Right kidney (tissue), 9 donors: ENCODE measurements around the gene RAD54L.
"Not testable (repeated sequence)": the region's sequence is repeated elsewhere in the genome, so short reads cannot be mapped to it uniquely, and the experiment has no call there.

ENCODE experiments used
- DNase-seq: peaks from one replicate; pipeline ENCODE4 v3.0.0-alpha.2; 2016
- long read RNA-seq, 8 donors: transcript quantifications; one replicate each; lab custom pipeline, GENCODE V29; 2026

Gene RAD54L
- long read RNA-seq, donor 1 = 0 reads
- long read RNA-seq, donor 2, partial matches to known transcripts = 48 of 48 reads
- long read RNA-seq, donor 2, other reads (novel, unspliced or antisense) = 0 of 48 reads
- long read RNA-seq, donor 3, partial matches to known transcripts = 14 of 32 reads
- long read RNA-seq, donor 3, other reads (novel, unspliced or antisense) = 14 of 32 reads
- long read RNA-seq, donor 4, partial matches to known transcripts = 37 of 46 reads
- long read RNA-seq, donor 4, other reads (novel, unspliced or antisense) = 9 of 46 reads
- long read RNA-seq, donor 5, partial matches to known transcripts = 49 of 50 reads
- long read RNA-seq, donor 5, other reads (novel, unspliced or antisense) = 0 of 50 reads
- long read RNA-seq, donor 6, partial matches to known transcripts = 12 of 32 reads
- long read RNA-seq, donor 6, other reads (novel, unspliced or antisense) = 18 of 32 reads
- long read RNA-seq, donor 7, partial matches to known transcripts = 58 of 88 reads
- long read RNA-seq, donor 7, other reads (novel, unspliced or antisense) = 30 of 88 reads
- long read RNA-seq, donor 8 = 0 reads

GRCh38 chr1:46247436-46248121 lies at the start of gene RAD54L:
Gene RAD54L (plus strand): TSS chr1:46247763. CDS start chr1:46248406, 643 bp downstream.
- peak; percentile 84 for DNase-seq

GRCh38 chr1:46197964-46198811 lies 49.4 kb upstream of the RAD54L start, which contains the start of gene POMGNT1:
Gene POMGNT1 (minus strand): TSS chr1:46198434. CDS start chr1:46197821, 613 bp downstream.
- peak; percentile 85 for DNase-seq

GRCh38 chr1:46199233-46199749 lies 48.3 kb upstream of the RAD54L start:
- DNase-seq = no peak

GRCh38 chr1:46203738-46204405 lies 43.7 kb upstream of the RAD54L start:
- peak; percentile 34 for DNase-seq

GRCh38 chr1:46204406-46204742 lies 43.2 kb upstream of the RAD54L start:
- DNase-seq = no peak

- DNase-seq = no peak
Measured at GRCh38 chr1:46205141-46205540, 42.4 kb upstream of the RAD54L start.

GRCh38 chr1:46205791-46206190 lies 41.8 kb upstream of the RAD54L start:
- no peak for DNase-seq

- DNase-seq = no peak
Measured at GRCh38 chr1:46206399-46206798, 41.2 kb upstream of the RAD54L start.

- no peak for DNase-seq
Measured at GRCh38 chr1:46210561-46210960, 37.0 kb upstream of the RAD54L start.

GRCh38 chr1:46211051-46211450 lies 36.5 kb upstream of the RAD54L start:
- no peak for DNase-seq

GRCh38 chr1:46215504-46215903 lies 32.1 kb upstream of the RAD54L start:
- no peak for DNase-seq

- no peak for DNase-seq
Measured at GRCh38 chr1:46218443-46218842, 29.1 kb upstream of the RAD54L start.

- no peak for DNase-seq
Measured at GRCh38 chr1:46219551-46220520, 27.7 kb upstream of the RAD54L start.

GRCh38 chr1:46220808-46221207 lies 26.8 kb upstream of the RAD54L start:
- no peak for DNase-seq

GRCh38 chr1:46221749-46222148 lies 25.8 kb upstream of the RAD54L start:
- DNase-seq = no peak

GRCh38 chr1:46223055-46223454 lies 24.5 kb upstream of the RAD54L start:
- not testable (repeated sequence) for DNase-seq

GRCh38 chr1:46223472-46223943 lies 24.1 kb upstream of the RAD54L start:
- DNase-seq = peak; percentile 58

GRCh38 chr1:46224966-46225365 lies 22.6 kb upstream of the RAD54L start:
- DNase-seq = no peak

- not testable (repeated sequence) for DNase-seq
Measured at GRCh38 chr1:46231231-46231630, 16.3 kb upstream of the RAD54L start.

- no peak for DNase-seq
Measured at GRCh38 chr1:46236882-46237281, 10.7 kb upstream of the RAD54L start.
